WTC11 (cell line): ENCODE measurements around the gene MRPL23.

Source experiments
- ATF1 ChIP-seq: sonication (generic); formaldehyde crosslinking; IDR thresholded peaks from 2 replicates; pipeline ENCODE4 v1.8.1; 2023; ENCODE audit warnings: mild to moderate bottlenecking, moderate library complexity, missing genetic modification reagents
- FOXK1 ChIP-seq: sonication (generic); formaldehyde crosslinking; IDR thresholded peaks from 2 replicates; pipeline ENCODE4 v1.8.0; 2022; ENCODE audit warnings: mild to moderate bottlenecking, moderate library complexity, missing genetic modification reagents
- GTF2I ChIP-seq: fragments of 250-450 bp; sonication (Bioruptor Pico); conservative IDR thresholded peaks from 2 replicates; pipeline ENCODE4 v1.4.0; 2021; ENCODE audit warnings: mild to moderate bottlenecking
- NFE2L1 ChIP-seq: sonication (generic); formaldehyde crosslinking; IDR thresholded peaks from 2 replicates; pipeline ENCODE4 v1.8.1; 2023; ENCODE audit warnings: missing genetic modification reagents
- TF ChIP-seq, protein P1 (sequence below): fragments of 200-600 bp; IDR thresholded peaks from 2 replicates; pipeline ENCODE4 v1.8.0; 2022; ENCODE audit warnings: antibody characterized with exemption
- TF ChIP-seq, protein P2 (sequence below): sonication (generic); formaldehyde crosslinking; IDR thresholded peaks from 2 replicates; pipeline ENCODE4 v1.8.0; 2023; ENCODE audit warnings: missing genetic modification reagents
- TF ChIP-seq, protein P3 (sequence below): sonication (generic); formaldehyde crosslinking; IDR thresholded peaks from 2 replicates; pipeline ENCODE4 v1.8.1; 2023; ENCODE audit warnings: mild to moderate bottlenecking, missing genetic modification reagents, moderate library complexity
- TF ChIP-seq, protein P4 (sequence below): sonication (generic); formaldehyde crosslinking; IDR thresholded peaks from 2 replicates; pipeline ENCODE4 v1.8.1; 2023; ENCODE audit warnings: mild to moderate bottlenecking, missing genetic modification reagents
- TF ChIP-seq, protein P5 (sequence below): sonication (generic); formaldehyde crosslinking; IDR thresholded peaks from 2 replicates; pipeline ENCODE4 v1.8.0; 2022; ENCODE audit warnings: mild to moderate bottlenecking, missing genetic modification reagents

DNA sequence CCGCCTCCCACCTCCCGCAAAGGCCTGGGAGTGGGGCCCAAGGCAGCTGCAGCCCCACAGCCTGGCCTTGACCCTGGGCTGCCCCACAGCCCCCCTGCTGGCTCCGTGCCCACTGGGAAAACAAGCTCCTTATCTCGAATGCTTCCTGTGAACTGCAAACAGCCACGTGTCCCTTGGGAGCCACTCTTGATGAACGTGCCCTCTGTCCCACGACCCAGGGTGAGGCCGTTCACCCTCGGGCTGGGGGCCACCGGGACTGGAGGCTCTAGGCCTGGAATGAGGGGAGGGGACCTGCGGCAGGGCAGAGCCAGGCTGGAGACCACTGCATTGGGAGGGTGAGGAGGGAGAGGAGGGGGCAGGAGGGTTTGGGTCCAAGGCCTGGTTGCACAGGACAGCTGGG lies 41.0 kb downstream of the MRPL23 start:
- TF ChIP-seq, protein P1, sequence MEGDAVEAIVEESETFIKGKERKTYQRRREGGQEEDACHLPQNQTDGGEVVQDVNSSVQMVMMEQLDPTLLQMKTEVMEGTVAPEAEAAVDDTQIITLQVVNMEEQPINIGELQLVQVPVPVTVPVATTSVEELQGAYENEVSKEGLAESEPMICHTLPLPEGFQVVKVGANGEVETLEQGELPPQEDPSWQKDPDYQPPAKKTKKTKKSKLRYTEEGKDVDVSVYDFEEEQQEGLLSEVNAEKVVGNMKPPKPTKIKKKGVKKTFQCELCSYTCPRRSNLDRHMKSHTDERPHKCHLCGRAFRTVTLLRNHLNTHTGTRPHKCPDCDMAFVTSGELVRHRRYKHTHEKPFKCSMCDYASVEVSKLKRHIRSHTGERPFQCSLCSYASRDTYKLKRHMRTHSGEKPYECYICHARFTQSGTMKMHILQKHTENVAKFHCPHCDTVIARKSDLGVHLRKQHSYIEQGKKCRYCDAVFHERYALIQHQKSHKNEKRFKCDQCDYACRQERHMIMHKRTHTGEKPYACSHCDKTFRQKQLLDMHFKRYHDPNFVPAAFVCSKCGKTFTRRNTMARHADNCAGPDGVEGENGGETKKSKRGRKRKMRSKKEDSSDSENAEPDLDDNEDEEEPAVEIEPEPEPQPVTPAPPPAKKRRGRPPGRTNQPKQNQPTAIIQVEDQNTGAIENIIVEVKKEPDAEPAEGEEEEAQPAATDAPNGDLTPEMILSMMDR: no peak
- no peak for TF ChIP-seq GTF2I (CRISPR knock-in tag)
- TF ChIP-seq, protein P2, sequence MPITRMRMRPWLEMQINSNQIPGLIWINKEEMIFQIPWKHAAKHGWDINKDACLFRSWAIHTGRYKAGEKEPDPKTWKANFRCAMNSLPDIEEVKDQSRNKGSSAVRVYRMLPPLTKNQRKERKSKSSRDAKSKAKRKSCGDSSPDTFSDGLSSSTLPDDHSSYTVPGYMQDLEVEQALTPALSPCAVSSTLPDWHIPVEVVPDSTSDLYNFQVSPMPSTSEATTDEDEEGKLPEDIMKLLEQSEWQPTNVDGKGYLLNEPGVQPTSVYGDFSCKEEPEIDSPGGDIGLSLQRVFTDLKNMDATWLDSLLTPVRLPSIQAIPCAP (CRISPR knock-in tag): no peak
- TF ChIP-seq, protein P3, sequence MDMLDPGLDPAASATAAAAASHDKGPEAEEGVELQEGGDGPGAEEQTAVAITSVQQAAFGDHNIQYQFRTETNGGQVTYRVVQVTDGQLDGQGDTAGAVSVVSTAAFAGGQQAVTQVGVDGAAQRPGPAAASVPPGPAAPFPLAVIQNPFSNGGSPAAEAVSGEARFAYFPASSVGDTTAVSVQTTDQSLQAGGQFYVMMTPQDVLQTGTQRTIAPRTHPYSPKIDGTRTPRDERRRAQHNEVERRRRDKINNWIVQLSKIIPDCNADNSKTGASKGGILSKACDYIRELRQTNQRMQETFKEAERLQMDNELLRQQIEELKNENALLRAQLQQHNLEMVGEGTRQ (CRISPR knock-in tag): no peak
- TF ChIP-seq NFE2L1 (CRISPR knock-in tag): no peak
- no peak for TF ChIP-seq FOXK1 (CRISPR knock-in tag)
- TF ChIP-seq, protein P4, sequence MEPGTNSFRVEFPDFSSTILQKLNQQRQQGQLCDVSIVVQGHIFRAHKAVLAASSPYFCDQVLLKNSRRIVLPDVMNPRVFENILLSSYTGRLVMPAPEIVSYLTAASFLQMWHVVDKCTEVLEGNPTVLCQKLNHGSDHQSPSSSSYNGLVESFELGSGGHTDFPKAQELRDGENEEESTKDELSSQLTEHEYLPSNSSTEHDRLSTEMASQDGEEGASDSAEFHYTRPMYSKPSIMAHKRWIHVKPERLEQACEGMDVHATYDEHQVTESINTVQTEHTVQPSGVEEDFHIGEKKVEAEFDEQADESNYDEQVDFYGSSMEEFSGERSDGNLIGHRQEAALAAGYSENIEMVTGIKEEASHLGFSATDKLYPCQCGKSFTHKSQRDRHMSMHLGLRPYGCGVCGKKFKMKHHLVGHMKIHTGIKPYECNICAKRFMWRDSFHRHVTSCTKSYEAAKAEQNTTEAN: no peak
- TF ChIP-seq, protein P5, sequence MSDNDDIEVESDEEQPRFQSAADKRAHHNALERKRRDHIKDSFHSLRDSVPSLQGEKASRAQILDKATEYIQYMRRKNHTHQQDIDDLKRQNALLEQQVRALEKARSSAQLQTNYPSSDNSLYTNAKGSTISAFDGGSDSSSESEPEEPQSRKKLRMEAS: no peak
- no peak for TF ChIP-seq ATF1
